SK-N-MC (cell line): ENCODE results near the gene KRTAP3-2.
"Not testable (repeated sequence)": the region's sequence is repeated elsewhere in the genome, so short reads cannot be mapped to it uniquely, and the experiment has no call there.

Source experiments
- EZH2 ChIP-seq: fragments of 200-600 bp; sonication (generic); IDR thresholded peaks from one replicate; pipeline ENCODE4 v1.6.1; 2017; ENCODE audit warnings: antibody characterized with exemption
- FOXP2 ChIP-seq: optimal IDR thresholded peaks from 2 replicates; pipeline ENCODE3; 2011; ENCODE audit warnings: mild to moderate bottlenecking, moderate library complexity; ENCODE audit not compliant: insufficient read depth; ENCODE audit errors: extremely low read length, control extremely low read depth
- POLR2AphosphoS5 ChIP-seq: IDR thresholded peaks from 2 replicates; pipeline ENCODE4 v1.6.1; 2012; ENCODE audit warnings: mild to moderate bottlenecking, low read depth, low read length, borderline replicate concordance

GRCh38 chr17:40999563-40999962, at the start of gene KRTAP3-2:
- not testable (repeated sequence) for TF ChIP-seq POLR2AphosphoS5, EZH2, FOXP2
